Measurements from ENCODE around the gene PIN1.

Gene PIN1

DNA sequence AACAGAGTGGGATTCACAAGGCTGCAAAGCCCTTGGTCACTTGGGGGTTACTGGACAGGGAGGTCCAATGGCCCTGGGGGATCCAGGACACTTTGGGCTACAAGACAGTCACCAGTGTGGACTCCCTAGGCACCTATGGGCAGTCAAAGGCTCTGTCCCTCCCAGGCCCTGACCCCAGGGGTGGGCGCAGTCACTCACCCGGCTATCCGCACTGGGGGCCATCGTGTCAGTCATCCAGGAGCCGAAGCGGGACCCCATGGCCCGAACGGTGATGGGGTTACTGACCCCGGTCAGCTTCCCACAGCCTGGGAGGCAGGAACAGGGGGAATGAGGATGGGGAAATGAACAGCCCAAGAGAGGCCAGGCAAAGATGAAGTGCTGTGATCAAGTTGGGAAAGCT is 21.5 kb downstream of the PIN1 start:
- no peak for DNase-seq (ENCODE audit: low read depth in 2 of 2)

DNA sequence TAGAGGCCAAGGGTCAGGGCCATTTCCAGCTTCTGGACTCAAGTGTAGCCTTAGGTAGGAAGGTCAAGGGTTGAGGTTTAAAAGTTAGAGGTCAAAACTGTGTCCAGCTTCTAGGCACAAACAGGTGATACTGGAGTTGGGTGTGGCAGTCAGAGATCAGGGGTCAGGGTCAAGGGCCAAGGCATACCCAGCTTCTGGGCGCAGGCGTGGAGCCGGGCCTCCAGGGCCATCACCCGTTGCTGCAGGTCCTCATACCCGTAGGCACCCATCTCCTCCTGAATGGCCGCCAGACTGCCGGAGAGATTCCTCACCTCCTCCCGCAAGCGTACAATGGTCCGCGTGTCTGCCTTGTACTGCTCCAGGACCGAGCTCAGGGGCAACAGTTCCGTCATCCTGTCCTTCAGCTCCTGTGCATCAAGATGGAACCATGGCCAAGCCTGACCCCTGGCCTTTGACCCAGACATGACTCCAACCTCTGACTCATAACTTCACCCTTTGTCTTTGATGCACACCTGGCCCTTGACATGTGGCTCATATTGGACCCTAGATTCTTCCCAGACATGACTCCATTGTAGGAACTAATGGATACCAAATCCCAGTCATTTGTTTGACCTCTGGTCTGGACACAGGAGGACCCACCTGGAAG is 22.1 kb downstream of the PIN1 start:
- DNase-seq (ENCODE audit: low read depth in 2 of 2) = no peak

DNA sequence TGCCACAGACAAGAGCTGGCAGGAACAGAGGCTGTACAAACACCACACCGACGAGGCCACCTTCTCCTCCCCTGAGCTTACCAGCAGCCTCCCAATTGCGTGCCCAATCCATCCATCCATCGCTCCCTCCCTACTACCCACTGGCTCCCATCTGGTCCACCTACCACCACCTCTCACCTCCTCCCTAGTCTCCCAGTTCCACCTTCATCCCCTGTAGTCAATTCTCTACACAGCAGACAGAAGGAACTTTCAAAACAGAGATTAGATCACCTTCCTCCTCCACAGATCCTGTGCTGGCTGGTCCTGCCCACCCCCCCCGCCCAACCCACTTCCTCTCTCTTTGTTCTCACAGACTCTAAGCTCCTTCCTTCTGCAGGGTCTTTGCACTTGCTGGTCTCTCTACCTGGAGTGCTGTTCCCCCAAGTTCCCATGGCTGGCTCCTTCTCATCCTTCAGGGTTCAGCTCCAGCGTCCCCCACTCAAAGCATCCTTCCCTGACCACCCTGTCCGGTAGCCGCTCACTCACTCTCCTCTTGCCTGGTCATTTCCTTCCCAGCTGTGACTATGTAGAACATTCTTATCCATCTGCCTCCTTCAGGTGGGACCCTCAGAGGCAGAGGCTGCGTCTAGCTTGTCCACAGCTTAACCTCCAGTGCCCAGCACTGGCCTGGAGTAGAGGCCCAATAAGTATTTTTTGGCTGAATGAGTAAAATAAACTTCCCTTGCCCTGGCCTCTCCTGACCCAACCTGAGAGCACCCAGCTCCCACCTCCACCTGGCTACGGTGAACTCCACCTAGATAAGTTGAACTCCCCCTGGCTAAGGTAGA is 23.0 kb downstream of the PIN1 start:
- DNase-seq (ENCODE audit: low read depth in 2 of 2) = no peak

GRCh38 chr19:9858766-9859165 is 23.6 kb downstream of the PIN1 start:
- DNase-seq (ENCODE audit: low read depth in 2 of 2) = no peak

DNA sequence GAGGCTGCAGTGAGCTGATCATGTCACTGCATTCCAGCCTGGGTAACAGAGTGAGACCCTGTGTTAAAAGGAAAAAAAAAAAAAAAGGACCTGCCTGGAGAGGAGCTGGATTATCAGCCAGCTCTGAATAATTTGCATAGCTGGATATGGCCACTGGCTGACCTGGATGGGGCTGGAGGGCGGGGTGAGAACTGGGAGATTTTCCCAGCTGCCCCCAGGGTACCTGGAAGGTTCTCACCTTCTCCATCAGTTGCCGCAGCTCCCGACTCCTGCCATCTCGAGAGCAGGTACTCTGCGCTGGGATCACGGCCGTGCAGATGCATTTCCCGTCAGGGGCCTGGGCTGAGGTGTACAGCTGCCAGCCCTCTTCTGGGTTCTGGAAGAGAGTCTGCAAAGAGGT is 25.3 kb downstream of the PIN1 start:
- DNase-seq (ENCODE audit: low read depth in 2 of 2) = no peak

DNA sequence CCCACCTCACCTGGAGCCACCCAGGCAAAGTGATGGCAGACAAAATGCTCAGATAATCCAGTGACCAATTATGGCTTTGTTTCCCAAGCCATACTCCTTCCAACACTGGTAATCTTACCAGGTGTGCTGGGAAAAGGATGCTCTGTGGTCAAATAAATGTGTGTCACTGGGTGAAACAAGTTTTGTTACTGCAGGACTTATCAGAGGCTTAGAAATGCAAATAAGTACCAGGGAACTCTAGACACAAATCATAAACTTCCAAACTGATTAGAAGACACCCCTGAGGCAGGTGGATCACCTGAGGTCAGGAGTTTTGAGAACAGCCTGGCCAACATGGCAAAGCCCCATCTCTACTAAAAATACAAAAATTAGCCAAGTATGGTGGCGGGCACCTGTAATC is 26.4 kb downstream of the PIN1 start:
- no peak for DNase-seq (ENCODE audit: low read depth in 2 of 2)

- DNase-seq (ENCODE audit: low read depth in 2 of 2) = no peak
Measured at GRCh38 chr19:9862938-9863337, 27.8 kb downstream of the PIN1 start.

DNA sequence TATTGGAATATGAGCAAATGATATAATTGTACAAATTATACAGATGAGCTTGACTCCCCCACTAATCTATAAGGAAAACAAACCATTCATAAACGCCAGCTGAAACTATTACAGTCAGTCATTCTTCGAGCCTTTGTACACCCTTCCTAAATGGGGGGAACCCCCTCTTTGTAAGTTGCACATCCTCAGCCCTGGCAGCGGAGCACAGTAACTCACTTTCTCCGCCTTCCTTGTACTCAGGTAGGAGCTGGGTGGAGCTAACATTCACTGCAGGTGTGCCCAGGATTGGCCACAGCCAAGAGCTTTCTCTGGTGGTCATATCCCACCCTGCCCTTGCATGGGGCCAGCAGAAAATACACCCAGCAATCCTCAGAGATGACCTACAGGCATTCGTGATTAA is 28.6 kb downstream of the PIN1 start:
- DNase-seq (ENCODE audit: low read depth in 2 of 2) = no peak

GRCh38 chr19:9865732-9866501 is 30.8 kb downstream of the PIN1 start:
- DNase-seq (ENCODE audit: low read depth in 2 of 2) = no peak

DNA sequence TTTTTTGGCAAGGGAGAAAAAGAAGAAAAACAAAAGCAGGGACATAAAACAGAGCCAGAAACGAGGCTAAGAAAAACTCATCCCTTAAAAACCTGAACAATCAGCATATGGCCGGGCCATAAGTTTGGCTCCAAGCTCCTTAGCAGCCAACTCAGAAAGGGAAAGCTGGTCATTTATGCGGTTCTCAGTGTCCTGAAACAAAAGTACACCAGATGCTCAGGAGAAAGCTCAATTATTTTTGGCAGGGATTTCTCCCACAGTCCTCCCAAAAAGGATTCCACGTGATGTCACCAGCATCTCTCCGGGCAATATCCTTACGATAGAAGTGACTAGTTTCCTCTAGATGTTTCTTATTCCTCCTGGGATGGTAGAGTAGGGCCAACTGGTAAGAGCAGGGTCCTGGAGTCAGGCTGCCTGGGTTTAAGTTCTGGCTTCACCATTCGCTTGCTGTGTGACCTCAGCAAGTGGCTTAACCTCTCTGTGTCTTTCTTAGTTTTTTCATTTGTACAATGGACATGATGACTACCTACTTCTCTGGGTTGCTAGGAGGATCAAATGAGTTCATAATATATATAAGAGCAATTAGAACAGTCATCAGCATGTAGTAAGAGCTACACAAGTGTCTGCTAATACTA is 34.0 kb downstream of the PIN1 start:
- no peak for DNase-seq (ENCODE audit: low read depth in 2 of 2)

- no peak for DNase-seq (ENCODE audit: low read depth in 2 of 2)
Measured at GRCh38 chr19:9871626-9872338, 36.7 kb downstream of the PIN1 start.

GRCh38 chr19:9872618-9873242 is 37.6 kb downstream of the PIN1 start:
- DNase-seq (ENCODE audit: low read depth in 2 of 2) = no peak

GRCh38 chr19:9875031-9875627 is 40.0 kb downstream of the PIN1 start:
- DNase-seq (ENCODE audit: low read depth in 2 of 2) = no peak

DNA sequence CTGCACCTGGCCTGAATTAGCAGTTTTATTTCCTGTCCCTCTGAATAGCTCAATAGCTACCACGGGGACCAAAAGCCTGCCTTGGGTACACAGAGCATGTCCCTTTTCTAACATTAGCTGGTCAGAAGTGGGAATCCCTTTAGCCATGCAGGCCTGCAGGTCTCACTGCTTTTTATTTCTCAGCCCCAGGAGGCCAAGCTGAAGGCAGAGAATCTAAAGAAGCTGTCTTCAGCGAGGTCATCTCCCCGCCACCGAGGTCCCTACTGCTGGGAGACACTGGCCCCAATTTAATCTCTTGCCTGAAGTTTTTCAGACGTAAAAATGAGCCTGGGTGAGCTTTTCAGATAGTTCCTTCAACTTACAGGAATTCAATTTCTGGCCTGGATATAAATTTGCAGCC is 40.7 kb downstream of the PIN1 start:
- DNase-seq (ENCODE audit: low read depth in 2 of 2) = no peak

- DNase-seq (ENCODE audit: low read depth in 2 of 2) = no peak
Measured at GRCh38 chr19:9877780-9878510, 42.8 kb downstream of the PIN1 start.

- DNase-seq (ENCODE audit: low read depth in 2 of 2) = no peak
Measured at GRCh38 chr19:9878511-9879196, 43.5 kb downstream of the PIN1 start.

GRCh38 chr19:9881720-9882119 is 46.6 kb downstream of the PIN1 start:
- DNase-seq (ENCODE audit: low read depth in 2 of 2) = no peak

DNA sequence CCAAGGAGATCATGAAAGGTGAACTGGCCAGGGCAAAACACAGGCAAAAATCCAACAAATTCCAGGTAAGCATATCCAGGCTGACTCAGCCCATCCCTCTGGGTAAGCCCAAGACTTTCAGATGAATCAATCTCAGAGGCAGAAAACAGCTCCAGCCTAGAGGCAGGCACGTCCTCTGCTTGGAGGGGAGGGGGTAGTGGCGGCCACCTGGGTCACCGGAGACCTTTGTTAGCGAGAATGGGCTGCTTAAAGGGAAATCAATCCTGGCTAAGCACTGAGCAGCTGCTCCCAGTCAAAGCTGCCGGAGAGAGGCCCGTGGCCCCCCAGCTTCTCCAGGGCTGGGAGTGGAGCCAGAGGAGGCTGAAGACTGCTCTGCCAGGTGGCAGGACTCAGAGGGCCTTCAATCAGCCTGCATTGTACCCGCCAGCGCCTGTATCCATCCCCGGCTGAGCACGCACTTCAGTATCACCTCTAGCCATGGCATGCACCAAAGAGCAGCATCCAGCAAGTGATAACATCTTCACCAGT is 48.2 kb downstream of the PIN1 start:
- no peak for DNase-seq (ENCODE audit: low read depth in 2 of 2)

GRCh38 chr19:9883764-9884163 is 48.6 kb downstream of the PIN1 start:
- DNase-seq (ENCODE audit: low read depth in 2 of 2) = no peak
